ENCODE measurements around the gene PDS5B.

DNA sequence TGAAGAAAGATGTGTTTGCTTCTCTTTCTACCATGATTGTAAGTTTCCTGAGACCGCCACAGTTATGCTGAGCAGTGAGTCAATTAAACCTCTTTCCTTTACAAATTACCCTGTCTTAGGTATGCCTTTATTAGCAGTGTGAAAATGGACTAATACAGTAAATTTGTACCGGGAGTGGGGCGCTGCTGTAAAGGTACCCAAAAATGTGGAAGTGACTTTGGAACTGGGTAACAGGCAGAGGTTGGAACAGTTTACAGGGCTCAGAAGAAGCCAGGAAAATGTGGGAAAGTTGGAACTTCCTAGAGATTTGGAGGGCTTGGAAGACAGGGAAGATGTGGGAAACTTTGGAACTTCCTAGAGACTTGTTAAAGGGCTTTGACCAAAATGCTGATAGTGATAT lies 9.2 kb upstream of the PDS5B start:
- TF ChIP-seq, protein P1, sequence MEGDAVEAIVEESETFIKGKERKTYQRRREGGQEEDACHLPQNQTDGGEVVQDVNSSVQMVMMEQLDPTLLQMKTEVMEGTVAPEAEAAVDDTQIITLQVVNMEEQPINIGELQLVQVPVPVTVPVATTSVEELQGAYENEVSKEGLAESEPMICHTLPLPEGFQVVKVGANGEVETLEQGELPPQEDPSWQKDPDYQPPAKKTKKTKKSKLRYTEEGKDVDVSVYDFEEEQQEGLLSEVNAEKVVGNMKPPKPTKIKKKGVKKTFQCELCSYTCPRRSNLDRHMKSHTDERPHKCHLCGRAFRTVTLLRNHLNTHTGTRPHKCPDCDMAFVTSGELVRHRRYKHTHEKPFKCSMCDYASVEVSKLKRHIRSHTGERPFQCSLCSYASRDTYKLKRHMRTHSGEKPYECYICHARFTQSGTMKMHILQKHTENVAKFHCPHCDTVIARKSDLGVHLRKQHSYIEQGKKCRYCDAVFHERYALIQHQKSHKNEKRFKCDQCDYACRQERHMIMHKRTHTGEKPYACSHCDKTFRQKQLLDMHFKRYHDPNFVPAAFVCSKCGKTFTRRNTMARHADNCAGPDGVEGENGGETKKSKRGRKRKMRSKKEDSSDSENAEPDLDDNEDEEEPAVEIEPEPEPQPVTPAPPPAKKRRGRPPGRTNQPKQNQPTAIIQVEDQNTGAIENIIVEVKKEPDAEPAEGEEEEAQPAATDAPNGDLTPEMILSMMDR (IDR thresholded peaks at IDR 0.05; ENCODE audit: poor library complexity) = no peak
- TF ChIP-seq EZH2 (IDR thresholded peaks at IDR 0.05; ENCODE audit: borderline replicate concordance) = no peak
